ENCODE results near the gene STRN3. TPM values are rescaled to one million over a fixed set of nuclear protein-coding genes. Genes with fewer than 3 reads are reported as not detected.

STRN3 gene
- total and polyA plus RNA-seq, 3 experiments from 2014 or later: 4.0 to 20.9 (median 20.0) TPM

- no peak for DNase-seq
- Histone ChIP-seq H3K4me1 (ENCODE audit: insufficient read depth, low read length) (peaks cover 19% of the 10 kb centered on the region), H3K36me3 (ENCODE audit: insufficient read depth, low read length) (no peaks in the 10 kb centered on the region), H3K27ac (ENCODE audit: low read depth, low read length) (no peak overlapping the region), H3K9me3 (ENCODE audit: low read length) (no peaks in the 10 kb centered on the region), H3K4me3 (ENCODE audit: low read length) (no peak overlapping the region), H3K27me3 (ENCODE audit: insufficient read depth, low read length, poor library complexity, severe bottlenecking) (no peaks in the 10 kb centered on the region)
- POLR2A ChIA-PET: interaction anchor here (0.9 kb wide), 1 partner anchor 17 kb away, joined by 3 read pairs; no protein-coding TSS in a partner anchor
- Mint-ChIP-seq H3K4me3 (peak overlapping the region in 1 of 7 donors; percentile 38), H3K36me3 (peaks cover 0 to 40% (median 5%) of the 10 kb centered on the region in 3 donors), H3K4me1 (peaks cover 38 to 66% (median 58%) of the 10 kb centered on the region in 3 donors), H3K27ac (peak overlapping the region in 4 of 8 donors; percentile 15 to 73 (median 44)), H3K9me3 (no peaks in the 10 kb centered on the region), H3K27me3 (no peaks in the 10 kb centered on the region)
- CTCF ChIA-PET: no interaction called here
Observed at GRCh38 chr14:31022386-31022785, 3.8 kb downstream of the STRN3 start.

GRCh38 chr14:31021576-31021949 is 4.6 kb downstream of the STRN3 start:
- ChIA-PET CTCF (no interaction called here), POLR2A (no interaction called here)
- no peak overlapping the region for H3K27ac ChIP-seq (ENCODE audit: low read depth, low read length)
- Mint-ChIP-seq H3K27ac (peak overlapping the region in 3 of 8 donors; percentile 47 to 70 (median 62)), H3K4me1 (peaks cover 30 to 59% (median 51%) of the 10 kb centered on the region in 3 donors), H3K27me3 (no peaks in the 10 kb centered on the region), H3K4me3 (peak overlapping the region in 1 of 7 donors; percentile 51), H3K9me3 (no peaks in the 10 kb centered on the region), H3K36me3 (peaks cover 0 to 36% (median 5%) of the 10 kb centered on the region in 3 donors)
- no peak overlapping the region for H3K4me3 ChIP-seq (ENCODE audit: low read length)
- H3K27me3 ChIP-seq (ENCODE audit: insufficient read depth, low read length, poor library complexity, severe bottlenecking): no peaks in the 10 kb centered on the region
- no peaks in the 10 kb centered on the region for H3K9me3 ChIP-seq (ENCODE audit: low read length)
- H3K4me1 ChIP-seq (ENCODE audit: insufficient read depth, low read length): peaks cover 15% of the 10 kb centered on the region
- DNase-seq: no peak
- H3K36me3 ChIP-seq (ENCODE audit: insufficient read depth, low read length): no peaks in the 10 kb centered on the region

- Histone ChIP-seq H3K36me3 (ENCODE audit: insufficient read depth, low read length) (no peaks in the 10 kb centered on the region), H3K9me3 (ENCODE audit: low read length) (no peaks in the 10 kb centered on the region), H3K27me3 (ENCODE audit: insufficient read depth, low read length, poor library complexity, severe bottlenecking) (no peaks in the 10 kb centered on the region), H3K4me1 (ENCODE audit: insufficient read depth, low read length) (peaks cover 15% of the 10 kb centered on the region), H3K4me3 (ENCODE audit: low read length) (no peak overlapping the region), H3K27ac (ENCODE audit: low read depth, low read length) (no peak overlapping the region)
- Mint-ChIP-seq H3K36me3 (peaks cover 0 to 37% (median 5%) of the 10 kb centered on the region in 3 donors), H3K4me1 (peaks cover 30 to 63% (median 54%) of the 10 kb centered on the region in 3 donors), H3K27ac (peak overlapping the region in 4 of 8 donors; percentile 3 to 70 (median 60)), H3K9me3 (no peaks in the 10 kb centered on the region), H3K27me3 (no peaks in the 10 kb centered on the region), H3K4me3 (peak overlapping the region in 1 of 7 donors; percentile 51)
- POLR2A ChIA-PET: no interaction called here
- CTCF ChIA-PET: no interaction called here
- DNase-seq: no peak
Observed at GRCh38 chr14:31020834-31021575, 5.2 kb downstream of the STRN3 start.

GRCh38 chr14:31018057-31018645 is 8.0 kb downstream of the STRN3 start:
- Mint-ChIP-seq H3K27me3 (no peaks in the 10 kb centered on the region), H3K27ac (peak overlapping the region in 2 of 8 donors; percentile 11 to 63), H3K9me3 (no peaks in the 10 kb centered on the region), H3K4me1 (peaks cover 17 to 58% (median 43%) of the 10 kb centered on the region in 3 donors), H3K4me3 (peak overlapping the region in 1 of 7 donors; percentile 18), H3K36me3 (peaks cover 0 to 31% (median 5%) of the 10 kb centered on the region in 3 donors)
- no peak for DNase-seq
- Histone ChIP-seq H3K27ac (ENCODE audit: low read depth, low read length) (no peak overlapping the region), H3K4me3 (ENCODE audit: low read length) (no peak overlapping the region), H3K9me3 (ENCODE audit: low read length) (no peaks in the 10 kb centered on the region), H3K4me1 (ENCODE audit: insufficient read depth, low read length) (no peaks in the 10 kb centered on the region), H3K27me3 (ENCODE audit: insufficient read depth, low read length, poor library complexity, severe bottlenecking) (no peaks in the 10 kb centered on the region), H3K36me3 (ENCODE audit: insufficient read depth, low read length) (no peaks in the 10 kb centered on the region)
- ChIA-PET POLR2A (no interaction called here), CTCF (no interaction called here)

- H3K9me3 Mint-ChIP-seq: no peaks in the 10 kb centered on the region
- ChIA-PET CTCF (no interaction called here), POLR2A (no interaction called here)
- no peak overlapping the region for H3K27ac ChIP-seq (ENCODE audit: low read depth, low read length)
- no peak overlapping the region for H3K4me3 Mint-ChIP-seq
- no peaks in the 10 kb centered on the region for H3K27me3 Mint-ChIP-seq
- no peaks in the 10 kb centered on the region for H3K27me3 ChIP-seq (ENCODE audit: insufficient read depth, low read length, poor library complexity, severe bottlenecking)
- H3K4me3 ChIP-seq (ENCODE audit: low read length): no peak overlapping the region
- H3K4me1 ChIP-seq (ENCODE audit: insufficient read depth, low read length): no peaks in the 10 kb centered on the region
- peaks cover 0 to 27% (median 3%) of the 10 kb centered on the region in 3 donors for H3K36me3 Mint-ChIP-seq
- H3K36me3 ChIP-seq (ENCODE audit: insufficient read depth, low read length): no peaks in the 10 kb centered on the region
- no peak overlapping the region for H3K27ac Mint-ChIP-seq
- DNase-seq: no peak
- H3K4me1 Mint-ChIP-seq: peaks cover 10 to 39% (median 32%) of the 10 kb centered on the region in 3 donors
- no peaks in the 10 kb centered on the region for H3K9me3 ChIP-seq (ENCODE audit: low read length)
Observed at GRCh38 chr14:31013841-31014240, 12.3 kb downstream of the STRN3 start.

GRCh38 chr14:31010935-31011334 is 15.2 kb downstream of the STRN3 start:
- Mint-ChIP-seq H3K27me3 (no peaks in the 10 kb centered on the region), H3K9me3 (no peaks in the 10 kb centered on the region), H3K36me3 (peaks cover 0 to 23% (median 3%) of the 10 kb centered on the region in 3 donors), H3K27ac (peak overlapping the region in 2 of 8 donors; percentile 46 to 57), H3K4me3 (no peak overlapping the region), H3K4me1 (peaks cover 9 to 29% (median 26%) of the 10 kb centered on the region in 3 donors)
- ChIA-PET POLR2A (no interaction called here), CTCF (no interaction called here)
- Histone ChIP-seq H3K4me1 (ENCODE audit: insufficient read depth, low read length) (no peaks in the 10 kb centered on the region), H3K9me3 (ENCODE audit: low read length) (no peaks in the 10 kb centered on the region), H3K4me3 (ENCODE audit: low read length) (no peak overlapping the region), H3K27ac (ENCODE audit: low read depth, low read length) (no peak overlapping the region), H3K27me3 (ENCODE audit: insufficient read depth, low read length, poor library complexity, severe bottlenecking) (no peaks in the 10 kb centered on the region), H3K36me3 (ENCODE audit: insufficient read depth, low read length) (no peaks in the 10 kb centered on the region)
- no peak for DNase-seq

- Mint-ChIP-seq H3K4me1 (peaks cover 5 to 23% (median 21%) of the 10 kb centered on the region in 3 donors), H3K9me3 (no peaks in the 10 kb centered on the region), H3K27me3 (no peaks in the 10 kb centered on the region), H3K36me3 (peaks cover 0 to 30% (median 3%) of the 10 kb centered on the region in 3 donors), H3K4me3 (no peak overlapping the region), H3K27ac (peak overlapping the region in 1 of 8 donors; percentile 14)
- no peaks in the 10 kb centered on the region for H3K9me3 ChIP-seq (ENCODE audit: low read length)
- no peak overlapping the region for H3K4me3 ChIP-seq (ENCODE audit: low read length)
- CTCF ChIA-PET: no interaction called here
- no peaks in the 10 kb centered on the region for H3K27me3 ChIP-seq (ENCODE audit: insufficient read depth, low read length, poor library complexity, severe bottlenecking)
- no peaks in the 10 kb centered on the region for H3K36me3 ChIP-seq (ENCODE audit: insufficient read depth, low read length)
- no peak overlapping the region for H3K27ac ChIP-seq (ENCODE audit: low read depth, low read length)
- H3K4me1 ChIP-seq (ENCODE audit: insufficient read depth, low read length): no peaks in the 10 kb centered on the region
- DNase-seq: no peak
- POLR2A ChIA-PET: no interaction called here
Observed at GRCh38 chr14:31009836-31010574, 16.2 kb downstream of the STRN3 start.

- no peaks in the 10 kb centered on the region for H3K27me3 Mint-ChIP-seq
- no peaks in the 10 kb centered on the region for H3K36me3 ChIP-seq (ENCODE audit: insufficient read depth, low read length)
- no peak overlapping the region for H3K4me3 Mint-ChIP-seq
- H3K27ac ChIP-seq (ENCODE audit: low read depth, low read length): no peak overlapping the region
- H3K9me3 Mint-ChIP-seq: no peaks in the 10 kb centered on the region
- H3K27ac Mint-ChIP-seq: peak overlapping the region in 5 of 8 donors; percentile 25 to 77 (median 54)
- no peak for DNase-seq
- H3K4me1 ChIP-seq (ENCODE audit: insufficient read depth, low read length): no peaks in the 10 kb centered on the region
- H3K4me3 ChIP-seq (ENCODE audit: low read length): no peak overlapping the region
- H3K4me1 Mint-ChIP-seq: peaks cover 7 to 19% (median 14%) of the 10 kb centered on the region in 3 donors
- H3K27me3 ChIP-seq (ENCODE audit: insufficient read depth, low read length, poor library complexity, severe bottlenecking): no peaks in the 10 kb centered on the region
- ChIA-PET CTCF (no interaction called here), POLR2A (no interaction called here)
- H3K9me3 ChIP-seq (ENCODE audit: low read length): no peaks in the 10 kb centered on the region
- H3K36me3 Mint-ChIP-seq: peaks cover 3 to 32% (median 3%) of the 10 kb centered on the region in 3 donors
Observed at GRCh38 chr14:31006703-31007102, 19.5 kb downstream of the STRN3 start.

Measured in CD8-positive, alpha-beta memory T cell (primary cell).